ENCODE data around the gene LIMD2. TPM values are rescaled to one million over a fixed set of nuclear protein-coding genes. Genes with fewer than 3 reads are reported as not detected.
A peak's percentile ranks its signal among the peaks of the same experiment; 100 is the strongest.

Gene LIMD2
- total RNA-seq, 1 experiment from 2014 or later, result 23.1 TPM

- Histone ChIP-seq H3K27me3 (no peaks in the 10 kb centered on the region), H3K4me1 (peaks cover 20% of the 10 kb centered on the region), H3K9me3 (replicated peaks) (no peaks in the 10 kb centered on the region), H3K27ac (no peak overlapping the region), H3K4me3 (no peak overlapping the region), H3K36me3 (peaks cover 5% of the 10 kb centered on the region; the same call in 1 of the 2 replicates)
- DNase-seq, result no peak
Measured at GRCh38 chr17:63676584-63676983, 23.3 kb downstream of the LIMD2 start.

- H3K27ac ChIP-seq, result no peak overlapping the region
- no peaks in the 10 kb centered on the region for H3K9me3 ChIP-seq (replicated peaks)
- H3K4me1 ChIP-seq, result peaks cover 20% of the 10 kb centered on the region
- DNase-seq, result peak; percentile 80 to 89
- no peaks in the 10 kb centered on the region for H3K27me3 ChIP-seq
- H3K4me3 ChIP-seq, result no peak overlapping the region
- peaks cover 5% of the 10 kb centered on the region; the same call in 1 of the 2 replicates for H3K36me3 ChIP-seq
Measured at GRCh38 chr17:63675607-63676546, 24.0 kb downstream of the LIMD2 start.

GRCh38 chr17:63675231-63675606 is 24.7 kb downstream of the LIMD2 start:
- H3K27ac ChIP-seq, result no peak overlapping the region
- no peak for DNase-seq

GRCh38 chr17:63672856-63673255 is 27.1 kb downstream of the LIMD2 start:
- Histone ChIP-seq H3K27ac (no peak overlapping the region), H3K27me3 (no peaks in the 10 kb centered on the region), H3K4me3 (no peak overlapping the region), H3K36me3 (peaks cover 7% of the 10 kb centered on the region; the same call in 1 of the 2 replicates), H3K9me3 (replicated peaks) (no peaks in the 10 kb centered on the region), H3K4me1 (peaks cover 20% of the 10 kb centered on the region)
- no peak for DNase-seq

More at GRCh38 chr17:63675231-63675606, 24.7 kb downstream of the LIMD2 start:
- no peaks in the 10 kb centered on the region for H3K27me3 ChIP-seq
- H3K4me1 ChIP-seq, result peaks cover 20% of the 10 kb centered on the region
- no peaks in the 10 kb centered on the region for H3K9me3 ChIP-seq (replicated peaks)
- H3K4me3 ChIP-seq, result no peak overlapping the region
- peaks cover 5% of the 10 kb centered on the region; the same call in 1 of the 2 replicates for H3K36me3 ChIP-seq

- H3K4me1 ChIP-seq, result no peaks in the 10 kb centered on the region
- no peak overlapping the region for H3K27ac ChIP-seq
- no peaks in the 10 kb centered on the region for H3K27me3 ChIP-seq
- H3K4me3 ChIP-seq, result no peak overlapping the region
- no peaks in the 10 kb centered on the region for H3K9me3 ChIP-seq (replicated peaks)
- no peak for DNase-seq
- H3K36me3 ChIP-seq, result peaks cover 3% of the 10 kb centered on the region
Measured at GRCh38 chr17:63665527-63666214, 34.3 kb downstream of the LIMD2 start.

GRCh38 chr17:63659850-63660249 is 40.1 kb downstream of the LIMD2 start:
- no peaks in the 10 kb centered on the region; the same call in 1 of the 2 replicates for H3K36me3 ChIP-seq
- no peaks in the 10 kb centered on the region for H3K9me3 ChIP-seq (replicated peaks)
- no peaks in the 10 kb centered on the region for H3K27me3 ChIP-seq
- no peaks in the 10 kb centered on the region for H3K4me1 ChIP-seq
- H3K4me3 ChIP-seq, result no peak overlapping the region
- no peak for DNase-seq
- no peak overlapping the region for H3K27ac ChIP-seq

- Histone ChIP-seq H3K36me3 (peaks cover 2% of the 10 kb centered on the region), H3K27ac (no peak overlapping the region), H3K4me3 (no peak overlapping the region), H3K9me3 (replicated peaks) (no peaks in the 10 kb centered on the region), H3K4me1 (no peaks in the 10 kb centered on the region), H3K27me3 (no peaks in the 10 kb centered on the region)
- no peak for DNase-seq
Measured at GRCh38 chr17:63658366-63658765, 41.6 kb downstream of the LIMD2 start.

GRCh38 chr17:63657786-63658185 is 42.1 kb downstream of the LIMD2 start:
- Histone ChIP-seq H3K36me3 (peaks cover 8% of the 10 kb centered on the region), H3K4me3 (no peak overlapping the region)

GRCh38 chr17:63653050-63653449 is 46.9 kb downstream of the LIMD2 start:
- Histone ChIP-seq H3K4me1 (no peaks in the 10 kb centered on the region; the same call in 1 of the 2 replicates), H3K36me3 (peaks cover 10% of the 10 kb centered on the region), H3K9me3 (replicated peaks) (no peaks in the 10 kb centered on the region), H3K4me3 (no peak overlapping the region), H3K27me3 (no peaks in the 10 kb centered on the region), H3K27ac (no peak overlapping the region)
- no peak for DNase-seq

More at GRCh38 chr17:63657786-63658185, 42.1 kb downstream of the LIMD2 start:
- no peak for DNase-seq
- Histone ChIP-seq H3K27me3 (no peaks in the 10 kb centered on the region), H3K9me3 (replicated peaks) (no peaks in the 10 kb centered on the region), H3K27ac (no peak overlapping the region), H3K4me1 (no peaks in the 10 kb centered on the region)

- DNase-seq, result no peak
- no peak overlapping the region for H3K27ac ChIP-seq
- peaks cover 7% of the 10 kb centered on the region; the same call in 1 of the 2 replicates for H3K4me1 ChIP-seq
- H3K36me3 ChIP-seq, result peaks cover 10% of the 10 kb centered on the region
- H3K27me3 ChIP-seq, result no peaks in the 10 kb centered on the region
- no peaks in the 10 kb centered on the region for H3K9me3 ChIP-seq (replicated peaks)
- no peak overlapping the region for H3K4me3 ChIP-seq
Measured at GRCh38 chr17:63652106-63652505, 47.8 kb downstream of the LIMD2 start.

- DNase-seq, result no peak
- no peak overlapping the region for H3K4me3 ChIP-seq
- H3K27ac ChIP-seq, result no peak overlapping the region
- H3K4me1 ChIP-seq, result peaks cover 12% of the 10 kb centered on the region; the same call in 1 of the 2 replicates
- H3K9me3 ChIP-seq (replicated peaks), result no peaks in the 10 kb centered on the region
- H3K27me3 ChIP-seq, result no peaks in the 10 kb centered on the region
- peaks cover 10% of the 10 kb centered on the region for H3K36me3 ChIP-seq
Measured at GRCh38 chr17:63649813-63650212, 50.1 kb downstream of the LIMD2 start.

GRCh38 chr17:63647936-63648335 is 52.0 kb downstream of the LIMD2 start:
- peak overlapping the region; percentile 1; the same call in 1 of the 2 replicates for H3K27ac ChIP-seq
- DNase-seq, result peak in 1 of 2 experiments; percentile 4
- peaks cover 4% of the 10 kb centered on the region; the same call in 1 of the 2 replicates for H3K36me3 ChIP-seq

GRCh38 chr17:63647065-63647725 is 52.7 kb downstream of the LIMD2 start:
- no peaks in the 10 kb centered on the region for H3K36me3 ChIP-seq
- peak overlapping the region; percentile 29; the same call in 1 of the 2 replicates for H3K27ac ChIP-seq
- H3K4me1 ChIP-seq, result peaks cover 12% of the 10 kb centered on the region; the same call in 1 of the 2 replicates
- H3K9me3 ChIP-seq (replicated peaks), result no peaks in the 10 kb centered on the region
- DNase-seq, result peak; percentile 27 to 38
- no peaks in the 10 kb centered on the region for H3K27me3 ChIP-seq
- no peak overlapping the region for H3K4me3 ChIP-seq

More at GRCh38 chr17:63647936-63648335, 52.0 kb downstream of the LIMD2 start:
- no peak overlapping the region for H3K4me3 ChIP-seq
- H3K4me1 ChIP-seq, result peaks cover 12% of the 10 kb centered on the region; the same call in 1 of the 2 replicates
- H3K9me3 ChIP-seq (replicated peaks), result no peaks in the 10 kb centered on the region
- no peaks in the 10 kb centered on the region for H3K27me3 ChIP-seq

GRCh38 chr17:63646488-63646806 is 53.5 kb downstream of the LIMD2 start:
- Histone ChIP-seq H3K4me1 (peaks cover 12% of the 10 kb centered on the region; the same call in 1 of the 2 replicates), H3K9me3 (replicated peaks) (no peaks in the 10 kb centered on the region), H3K27me3 (no peaks in the 10 kb centered on the region), H3K4me3 (no peak overlapping the region), H3K27ac (no peak overlapping the region), H3K36me3 (no peaks in the 10 kb centered on the region)
- DNase-seq, result no peak

All from SJCRH30 (cell line).